AG10803 (cell line): ENCODE results near the gene EDN2.

Experiments
- DNase-seq: peaks from one replicate; pipeline ENCODE4 v3.0.0; 2010; ENCODE audit warnings: low read depth
- H3K4me3 ChIP-seq: 2 replicates; pipeline ENCODE4 v1.5.1; 2011; ENCODE audit warnings: mild to moderate bottlenecking, low read length, control low read depth
- CTCF ChIP-seq: conservative IDR thresholded peaks from 2 replicates; pipeline ENCODE4 v1.5.1; 2011; ENCODE audit warnings: mild to moderate bottlenecking, low read length, control low read depth, inconsistent platforms

The EDN2 gene

GRCh38 chr1:41523071-41523470 lies 38.6 kb upstream of the EDN2 start:
- H3K4me3 ChIP-seq: no peak overlapping the region
- DNase-seq: no peak
- TF ChIP-seq CTCF: no peak

GRCh38 chr1:41521766-41522165 lies 37.3 kb upstream of the EDN2 start:
- H3K4me3 ChIP-seq: no peak overlapping the region
- DNase-seq: no peak
- TF ChIP-seq CTCF: no peak

- no peak for TF ChIP-seq CTCF
- DNase-seq: no peak
These were observed 36.7 kb upstream of the EDN2 start for GRCh38 chr1:41520951-41521752.

GRCh38 chr1:41519667-41520066 lies 35.2 kb upstream of the EDN2 start:
- no peak for DNase-seq
- TF ChIP-seq CTCF: no peak
- H3K4me3 ChIP-seq: no peak overlapping the region

More at GRCh38 chr1:41520951-41521752, 36.7 kb upstream of the EDN2 start:
- no peak overlapping the region for H3K4me3 ChIP-seq

GRCh38 chr1:41518471-41518870 lies 34.0 kb upstream of the EDN2 start:
- DNase-seq: no peak
- H3K4me3 ChIP-seq: no peak overlapping the region
- no peak for TF ChIP-seq CTCF

GRCh38 chr1:41517062-41517438 lies 32.6 kb upstream of the EDN2 start:
- no peak for DNase-seq
- TF ChIP-seq CTCF: no peak
- no peak overlapping the region for H3K4me3 ChIP-seq
